Caco-2 (cell line): ENCODE measurements around the gene AHCYL2. TPM values are rescaled to one million over a fixed set of nuclear protein-coding genes. Genes with fewer than 3 reads are reported as not detected.
"Not testable (repeated sequence)": the region's sequence is repeated elsewhere in the genome, so short reads cannot be mapped to it uniquely, and the experiment has no call there.

Experiments used
- BruUV-seq: library from RNA; stranded (reverse); fragments of 400-500 nt; replicated peaks from 2 replicates; lab custom pipeline; 2021; lab: Mats Ljungman, UMichigan
- CTCF ChIA-PET: fragments of 300-600 bp; sonication (Branson Sonifier 250); formaldehyde crosslinking; loops from one replicate; lab custom pipeline; 2022; ENCODE audit warnings: antibody characterized with exemption; lab: Charles Lee
- POLR2A ChIA-PET: fragments of 300-600 bp; sonication (Branson Sonifier 250); formaldehyde crosslinking; loops from one replicate; lab custom pipeline; 2022; ENCODE audit warnings: antibody characterized with exemption; lab: Charles Lee
- DNase-seq, 2 experiments: peaks; one replicate each; pipeline versions ENCODE4 v3.0.0 to v3.0.0-alpha.2; 2020 to 2022
- H3K27me3 ChIP-seq: replicated peaks from 2 replicates; pipeline ENCODE4 v1.6.0; 2011; ENCODE audit warnings: low read length; ENCODE audit not compliant: control insufficient read depth, insufficient read depth
- H3K36me3 ChIP-seq: 2 replicates; pipeline ENCODE4 v1.5.1; 2011; ENCODE audit warnings: low read length; ENCODE audit not compliant: control insufficient read depth, insufficient read depth
- H3K4me1 ChIP-seq: fragments of 250-450 bp; sonication (Bioruptor Pico); 2 replicates; pipeline ENCODE4 v1.5.1; 2020; ENCODE audit warnings: mild to moderate bottlenecking
- H3K4me3 ChIP-seq: 2 replicates; pipeline ENCODE4 v1.5.1; 2011; ENCODE audit warnings: low read depth, mild to moderate bottlenecking, control low read depth, low read length
- H3K9me3 ChIP-seq: fragments of 250-450 bp; sonication (Bioruptor Pico); 2 replicates; pipeline ENCODE4 v1.5.1; 2020; ENCODE audit warnings: mild to moderate bottlenecking, moderate library complexity
- H3K27ac Mint-ChIP-seq: one replicate; pipeline ENCODE4 v1.8.0; 2022; ENCODE audit warnings: mixed read lengths; ENCODE audit not compliant: unreplicated experiment
- H3K27me3 Mint-ChIP-seq: one replicate; pipeline ENCODE4 v1.8.0; 2022; ENCODE audit warnings: mixed read lengths; ENCODE audit not compliant: insufficient read depth, unreplicated experiment
- H3K36me3 Mint-ChIP-seq: one replicate; pipeline ENCODE4 v1.8.0; 2022; ENCODE audit warnings: mild to moderate bottlenecking, mixed read lengths; ENCODE audit not compliant: insufficient read depth, unreplicated experiment
- H3K4me1 Mint-ChIP-seq: one replicate; pipeline ENCODE4 v1.8.0; 2022; ENCODE audit warnings: low read depth, mixed read lengths; ENCODE audit not compliant: unreplicated experiment
- H3K4me3 Mint-ChIP-seq: one replicate; pipeline ENCODE4 v1.8.0; 2022; ENCODE audit warnings: mild to moderate bottlenecking, moderate library complexity, mixed read lengths; ENCODE audit not compliant: unreplicated experiment
- H3K9me3 Mint-ChIP-seq: one replicate; pipeline ENCODE4 v1.8.0; 2022; ENCODE audit warnings: mixed read lengths; ENCODE audit not compliant: unreplicated experiment
- CTCF ChIP-seq, 2 experiments: fragments of 200-600 bp in 1 of 2; IDR thresholded peaks; 1 replicate in 1 of 2; 2 replicates in 1 of 2; pipeline versions ENCODE4 v1.5.1 to v1.8.0; 2011 to 2022; ENCODE audit warnings: antibody characterized with exemption in 1 of 2, control low read depth in 1 of 2, inconsistent platforms in 1 of 2, low read depth in 1 of 2, low read length in 1 of 2, mild to moderate bottlenecking in 1 of 2, moderate library complexity in 1 of 2; ENCODE audit not compliant: insufficient read depth in 1 of 2, severe bottlenecking in 1 of 2, unreplicated experiment in 1 of 2
- intact Hi-C: fragments of 100-400 bp; cut with micrococcal nuclease; formaldehyde crosslinking; loops from one replicate; pipeline ENCODE4 v1.10.0; 2022; ENCODE audit not compliant: unreplicated experiment
- total RNA-seq: library from RNA; stranded (reverse); gene quantifications from 2 replicates; pipeline ENCODE4 v1.2.3, GENCODE V29; 2022

The AHCYL2 gene
- total RNA-seq, 1 experiment from 2014 or later = 15.8 TPM

GRCh38 chr7:129212126-129212525 lies 12.7 kb upstream of the AHCYL2 start:
- BruUV-seq = no TSS peak
- H3K4me1 Mint-ChIP-seq = no peaks in the 10 kb centered on the region
- CTCF ChIA-PET = interaction anchor here (6.3 kb wide), 1 partner anchor 48 kb away, joined by 101 read pairs; no protein-coding TSS in a partner anchor

GRCh38 chr7:129212596-129212995 lies 12.2 kb upstream of the AHCYL2 start:
- POLR2A ChIA-PET = no interaction called here
- H3K36me3 ChIP-seq = peaks cover 8% of the 10 kb centered on the region
- no peak overlapping the region for H3K4me3 Mint-ChIP-seq
- H3K4me3 ChIP-seq = no peak overlapping the region
- no TSS peak for BruUV-seq
- H3K4me1 ChIP-seq = no peaks in the 10 kb centered on the region
- H3K4me1 Mint-ChIP-seq = peaks cover under 1% of the 10 kb centered on the region
- peaks cover 11% of the 10 kb centered on the region for H3K36me3 Mint-ChIP-seq
- no peak for TF ChIP-seq CTCF (IDR thresholded peaks at IDR 0.05; ENCODE audit: insufficient read depth in 1 of 2, low read depth in 1 of 2, low read length in 1 of 2, severe bottlenecking in 1 of 2, unreplicated experiment in 1 of 2)
- no peak overlapping the region for H3K27ac Mint-ChIP-seq
- no peaks in the 10 kb centered on the region for H3K27me3 Mint-ChIP-seq
- H3K9me3 Mint-ChIP-seq = no peaks in the 10 kb centered on the region
- 0 out of 2 replicates have a peak, but pooled peaks cover 4% of the 10 kb centered on the region for H3K9me3 ChIP-seq
- CTCF ChIA-PET = interaction anchor here (6.3 kb wide), 1 partner anchor 49 kb away, joined by 101 read pairs; no protein-coding TSS in a partner anchor
- no peaks in the 10 kb centered on the region for H3K27me3 ChIP-seq
- DNase-seq = no peak
- intact Hi-C loops = loop anchor here (5.0 kb wide), 1 partner anchor 120 kb away; no protein-coding TSS in a partner anchor

More at GRCh38 chr7:129212126-129212525, 12.7 kb upstream of the AHCYL2 start:
- Histone ChIP-seq H3K9me3 (0 out of 2 replicates have a peak, but pooled peaks cover 4% of the 10 kb centered on the region), H3K36me3 (peaks cover 8% of the 10 kb centered on the region), H3K4me1 (no peaks in the 10 kb centered on the region), H3K27me3 (no peaks in the 10 kb centered on the region), H3K4me3 (no peak overlapping the region)
- no peaks in the 10 kb centered on the region for H3K9me3 Mint-ChIP-seq
- intact Hi-C loops = loop anchor here (5.0 kb wide), 1 partner anchor 120 kb away; no protein-coding TSS in a partner anchor
- no peaks in the 10 kb centered on the region for H3K27me3 Mint-ChIP-seq
- H3K36me3 Mint-ChIP-seq = peaks cover 11% of the 10 kb centered on the region
- DNase-seq = no peak
- H3K4me3 Mint-ChIP-seq = no peak overlapping the region
- POLR2A ChIA-PET = no interaction called here
- no peak overlapping the region for H3K27ac Mint-ChIP-seq
- no peak for TF ChIP-seq CTCF (IDR thresholded peaks at IDR 0.05; ENCODE audit: insufficient read depth in 1 of 2, low read depth in 1 of 2, low read length in 1 of 2, severe bottlenecking in 1 of 2, unreplicated experiment in 1 of 2)

GRCh38 chr7:129213828-129214227 lies 11.0 kb upstream of the AHCYL2 start:
- Mint-ChIP-seq H3K4me3 (no peak overlapping the region), H3K27me3 (no peaks in the 10 kb centered on the region), H3K9me3 (no peaks in the 10 kb centered on the region), H3K4me1 (peaks cover 8% of the 10 kb centered on the region), H3K36me3 (peaks cover 11% of the 10 kb centered on the region), H3K27ac (no peak overlapping the region)
- 0 out of 2 replicates have a peak, but pooled peaks cover 4% of the 10 kb centered on the region for H3K9me3 ChIP-seq
- DNase-seq = peak; percentile 57 to 72
- TF ChIP-seq CTCF (IDR thresholded peaks at IDR 0.05; ENCODE audit: insufficient read depth in 1 of 2, low read depth in 1 of 2, low read length in 1 of 2, severe bottlenecking in 1 of 2, unreplicated experiment in 1 of 2) = peak; percentile 18
- BruUV-seq = no TSS peak
- H3K27me3 ChIP-seq = no peaks in the 10 kb centered on the region
- ChIA-PET CTCF (interaction anchor here (0.6 to 6.3 kb wide), 8 partner anchors 11 to 333 kb away, joined by 3 to 101 read pairs (median 4); partner anchors contain the start of gene AHCYL2), POLR2A (no interaction called here)
- H3K4me1 ChIP-seq = no peaks in the 10 kb centered on the region
- H3K4me3 ChIP-seq = no peak overlapping the region
- peaks cover 8% of the 10 kb centered on the region for H3K36me3 ChIP-seq
- intact Hi-C loops = loop anchor here (1.0 to 5.0 kb wide), 2 partner anchors 50 to 122 kb away; no protein-coding TSS in a partner anchor

GRCh38 chr7:129215691-129216090 lies 9.1 kb upstream of the AHCYL2 start:
- H3K36me3 ChIP-seq, H3K4me3 Mint-ChIP-seq, H3K9me3 Mint-ChIP-seq, H3K9me3 ChIP-seq, H3K27me3 Mint-ChIP-seq, H3K27ac Mint-ChIP-seq, H3K4me1 ChIP-seq, H3K4me1 Mint-ChIP-seq, H3K36me3 Mint-ChIP-seq, POLR2A ChIA-PET, DNase-seq, H3K27me3 ChIP-seq, BruUV-seq, H3K4me3 ChIP-seq, CTCF ChIA-PET: not testable (repeated sequence)
- intact Hi-C loops = loop anchor here (5.0 kb wide), 1 partner anchor 427 kb away; no protein-coding TSS in a partner anchor
